ENCODE results near the gene TKT. TPM values are rescaled to one million over a fixed set of nuclear protein-coding genes. Genes with fewer than 3 reads are reported as not detected.

TKT gene
- total RNA-seq, 4 donors from 2014 or later, result 97.3 to 338 (median 167) TPM

- no peak overlapping the region for H3K27ac ChIP-seq
- intact Hi-C loops (cut with DNase I; ENCODE audit: low total_unique reads) (no loop called here), in situ Hi-C loops (cut with MboI; ENCODE audit: low pct_ligation_motif_present in 1 of 4, low pct_unique_long_range_greater_than_20kb in 1 of 4, low sequenced_read_pairs in 3 of 4) (no loop called here)
- no peaks in the 10 kb centered on the region for H3K36me3 ChIP-seq
- no peak for TF ChIP-seq POLR2A (IDR thresholded peaks at IDR 0.05)
- TF ChIP-seq EP300 (IDR thresholded peaks at IDR 0.05; ENCODE audit: low read depth), result no peak
- no peak for TF ChIP-seq POLR2AphosphoS5 (IDR thresholded peaks at IDR 0.05)
- TF ChIP-seq CTCF (IDR thresholded peaks at IDR 0.05), result no peak
- no peaks in the 10 kb centered on the region for H3K4me1 ChIP-seq
- no peaks in the 10 kb centered on the region for H3K9me3 ChIP-seq
- no peak overlapping the region for H3K4me3 ChIP-seq
- no peak for DNase-seq
- WGBS, 2 donors (ENCODE audit: low coverage in 1 of 2), result 59 to 63% methylated on average over 2 of the region's 2 CpGs
- H3K27me3 ChIP-seq, result no peaks in the 10 kb centered on the region
Measured at GRCh38 chr3:53215816-53216215, 40.0 kb downstream of the TKT start.

DNA sequence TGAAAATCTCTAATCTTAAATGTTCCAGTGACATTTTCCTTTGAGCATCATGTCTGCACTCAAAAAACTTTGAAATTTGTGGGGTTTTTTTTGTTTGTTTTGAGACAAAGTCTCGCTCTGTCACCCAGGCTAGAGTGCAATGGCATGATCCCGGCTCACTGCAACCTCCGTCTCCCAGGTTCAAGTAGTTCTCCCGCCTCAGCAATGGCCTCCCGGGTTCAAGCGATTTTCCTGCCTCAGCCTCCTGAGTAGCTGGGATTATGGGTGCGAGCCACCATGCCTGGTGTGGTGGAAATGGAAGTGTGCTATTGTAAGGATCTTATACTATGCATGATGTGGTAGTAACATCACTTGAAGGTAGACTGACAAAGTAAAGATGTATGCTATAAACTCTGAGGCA is 42.5 kb downstream of the TKT start:
- H3K27ac ChIP-seq, result no peak overlapping the region
- intact Hi-C loops (cut with DNase I; ENCODE audit: low total_unique reads) (no loop called here), in situ Hi-C loops (cut with MboI; ENCODE audit: low pct_ligation_motif_present in 1 of 4, low pct_unique_long_range_greater_than_20kb in 1 of 4, low sequenced_read_pairs in 3 of 4) (no loop called here)
- TF ChIP-seq CTCF (IDR thresholded peaks at IDR 0.05), result no peak
- TF ChIP-seq POLR2AphosphoS5 (IDR thresholded peaks at IDR 0.05), result no peak
- no peak for TF ChIP-seq EP300 (IDR thresholded peaks at IDR 0.05; ENCODE audit: low read depth)
- TF ChIP-seq POLR2A (IDR thresholded peaks at IDR 0.05), result no peak
- H3K27me3 ChIP-seq, result no peaks in the 10 kb centered on the region
- H3K36me3 ChIP-seq, result no peaks in the 10 kb centered on the region
- no peak for DNase-seq
- 76 to 97% methylated on average over 2 to 7 of the region's 7 CpGs for WGBS, 2 donors (ENCODE audit: low coverage in 1 of 2)
- H3K4me3 ChIP-seq, result no peak overlapping the region
- no peaks in the 10 kb centered on the region for H3K4me1 ChIP-seq
- H3K9me3 ChIP-seq, result peaks cover 0 to 2% of the 10 kb centered on the region in 2 donors

- H3K27me3 ChIP-seq, result no peaks in the 10 kb centered on the region
- DNase-seq, result no peak
- H3K27ac ChIP-seq, result no peak overlapping the region
- 75 to 78% methylated on average over 7 to 9 of the region's 9 CpGs for WGBS, 2 donors (ENCODE audit: low coverage in 1 of 2)
- intact Hi-C loops (cut with DNase I; ENCODE audit: low total_unique reads), result no loop called here
- H3K4me1 ChIP-seq, result no peaks in the 10 kb centered on the region
- in situ Hi-C loops (cut with MboI; ENCODE audit: low pct_ligation_motif_present in 1 of 4, low pct_unique_long_range_greater_than_20kb in 1 of 4, low sequenced_read_pairs in 3 of 4), result no loop called here
- TF ChIP-seq CTCF (IDR thresholded peaks at IDR 0.05) (no peak), POLR2AphosphoS5 (IDR thresholded peaks at IDR 0.05) (no peak), POLR2A (IDR thresholded peaks at IDR 0.05) (no peak), EP300 (IDR thresholded peaks at IDR 0.05; ENCODE audit: low read depth) (no peak)
- H3K9me3 ChIP-seq, result peaks cover 0 to 3% of the 10 kb centered on the region in 2 donors
- H3K36me3 ChIP-seq, result no peaks in the 10 kb centered on the region
- no peak overlapping the region for H3K4me3 ChIP-seq
Measured at GRCh38 chr3:53211706-53212702, 43.8 kb downstream of the TKT start.

DNA sequence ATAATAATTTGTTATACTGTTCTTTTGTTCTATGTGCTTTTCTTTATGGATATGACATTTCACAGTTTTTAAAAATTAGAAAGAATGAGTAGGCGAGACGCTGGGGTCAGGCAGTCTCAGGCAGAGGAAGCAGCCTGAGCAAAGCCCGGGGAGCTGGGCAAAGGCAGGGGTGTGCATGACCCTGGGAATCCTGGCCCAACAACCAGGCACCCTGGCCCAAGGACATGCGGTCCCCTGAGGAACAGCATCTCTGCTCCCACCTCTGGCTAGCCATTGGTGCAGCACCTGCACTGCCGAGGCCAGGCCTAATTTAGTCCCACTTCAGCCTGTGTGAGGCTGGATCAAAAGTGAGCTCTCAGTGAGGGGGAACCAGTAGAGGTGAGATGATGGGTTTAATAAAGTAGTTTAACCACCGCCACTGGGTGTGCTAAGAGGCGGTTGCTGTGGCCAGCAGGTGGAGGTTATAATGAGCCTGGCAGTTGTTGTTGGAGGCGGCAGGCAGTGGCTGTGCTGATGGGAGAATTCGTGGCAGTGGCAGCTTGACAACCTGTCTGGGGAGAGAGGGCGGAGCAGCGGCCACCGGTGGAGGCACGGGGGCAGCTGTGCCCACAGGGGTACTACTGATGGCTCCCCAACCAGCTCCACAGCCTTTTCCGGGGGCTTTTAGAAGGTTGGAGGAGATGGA is 53.3 kb downstream of the TKT start:
- H3K36me3 ChIP-seq, result no peaks in the 10 kb centered on the region
- DNase-seq, result no peak
- TF ChIP-seq CTCF (IDR thresholded peaks at IDR 0.05) (no peak), POLR2AphosphoS5 (IDR thresholded peaks at IDR 0.05) (no peak), EP300 (IDR thresholded peaks at IDR 0.05; ENCODE audit: low read depth) (no peak), POLR2A (IDR thresholded peaks at IDR 0.05) (no peak)
- in situ Hi-C loops (cut with MboI; ENCODE audit: low pct_ligation_motif_present in 1 of 4, low pct_unique_long_range_greater_than_20kb in 1 of 4, low sequenced_read_pairs in 3 of 4), result no loop called here
- H3K4me1 ChIP-seq, result no peaks in the 10 kb centered on the region
- H3K4me3 ChIP-seq, result no peak overlapping the region
- no peaks in the 10 kb centered on the region for H3K9me3 ChIP-seq
- intact Hi-C loops (cut with DNase I; ENCODE audit: low total_unique reads), result no loop called here
- no peaks in the 10 kb centered on the region for H3K27me3 ChIP-seq
- 60 to 77% methylated on average over 3 to 14 of the region's 14 CpGs for WGBS, 2 donors (ENCODE audit: low coverage in 1 of 2)
- H3K27ac ChIP-seq, result no peak overlapping the region

Data from transverse colon (tissue), 4 donors.